NCI-H82 (cell line): ENCODE measurements around the gene MYBPH.

Source experiments
- DNase-seq: peaks from one replicate; lab custom pipeline; 2025; lab: John Stamatoyannopoulos, UW

The MYBPH gene

DNA sequence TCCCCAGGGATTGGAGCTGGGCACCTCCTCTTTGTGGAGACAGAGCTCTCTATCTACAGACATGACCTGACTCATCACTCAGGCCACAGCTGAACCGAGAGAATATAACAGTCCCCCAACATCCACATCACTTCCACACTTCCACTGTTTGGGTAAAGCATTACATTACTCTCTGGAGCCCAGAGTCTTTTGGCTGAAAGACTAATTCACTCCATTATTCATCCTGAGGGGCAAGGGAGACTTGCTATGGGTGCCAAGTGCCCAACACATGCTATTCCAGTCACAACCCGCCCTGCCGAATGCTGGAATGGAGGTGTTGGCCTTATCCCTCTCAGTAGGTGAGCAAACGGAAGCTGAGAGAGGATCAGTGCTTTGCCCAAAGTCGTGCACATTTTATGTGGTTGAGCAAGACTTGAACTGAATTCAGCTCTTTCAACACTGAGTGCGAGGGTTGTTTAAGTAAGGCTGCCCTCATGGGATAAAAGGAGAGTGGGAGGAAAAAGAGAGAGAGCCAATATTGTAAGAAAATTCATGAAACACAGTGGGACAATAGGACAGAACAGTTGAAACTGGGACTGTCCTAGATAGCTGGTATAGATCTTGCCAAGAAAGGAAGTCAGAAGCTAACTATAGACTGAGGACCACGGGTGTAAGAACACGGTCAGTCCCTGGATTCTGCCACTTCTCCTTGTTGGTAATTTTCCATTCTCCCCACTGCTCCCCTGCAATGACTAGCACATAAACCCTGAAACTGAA, 24.4 kb upstream of the MYBPH start:
- DNase-seq, result no peak

DNA sequence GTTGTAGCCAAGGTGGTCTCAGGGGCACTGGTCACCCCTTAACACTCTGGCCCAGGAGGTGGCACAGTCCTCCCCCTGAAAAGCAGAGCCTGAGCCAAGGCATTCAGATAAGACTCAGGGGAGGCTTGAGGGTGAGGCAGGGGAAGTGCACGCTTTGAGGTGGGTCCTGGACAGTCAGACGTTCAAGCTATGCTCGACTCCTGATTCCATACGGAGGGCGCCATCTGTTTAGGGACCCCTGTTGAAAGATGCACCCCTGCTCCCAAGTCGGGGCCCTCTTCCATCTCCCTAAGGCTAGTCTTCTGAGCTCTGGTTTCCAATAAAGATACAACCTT, 23.8 kb upstream of the MYBPH start:
- no peak for DNase-seq

DNA sequence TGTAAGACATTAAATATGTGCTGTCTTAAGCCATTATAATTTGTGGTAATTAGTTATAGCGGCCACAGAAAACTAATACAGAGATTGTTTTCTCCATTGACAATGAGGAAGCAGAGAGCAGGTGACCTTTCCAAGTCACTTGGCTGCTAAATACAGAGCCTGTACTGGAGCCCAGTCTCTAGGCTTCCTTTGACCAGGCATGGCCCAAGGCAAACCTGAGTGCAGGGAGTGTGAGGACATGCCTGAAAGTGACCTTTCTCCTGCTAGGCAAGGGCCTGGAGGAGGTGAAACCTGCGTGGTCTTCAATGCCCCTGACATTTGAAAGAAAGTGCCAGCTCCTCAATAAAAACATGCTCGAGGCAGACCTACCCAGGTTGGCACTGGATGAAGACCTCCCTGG, 23.4 kb upstream of the MYBPH start:
- no peak for DNase-seq

DNA sequence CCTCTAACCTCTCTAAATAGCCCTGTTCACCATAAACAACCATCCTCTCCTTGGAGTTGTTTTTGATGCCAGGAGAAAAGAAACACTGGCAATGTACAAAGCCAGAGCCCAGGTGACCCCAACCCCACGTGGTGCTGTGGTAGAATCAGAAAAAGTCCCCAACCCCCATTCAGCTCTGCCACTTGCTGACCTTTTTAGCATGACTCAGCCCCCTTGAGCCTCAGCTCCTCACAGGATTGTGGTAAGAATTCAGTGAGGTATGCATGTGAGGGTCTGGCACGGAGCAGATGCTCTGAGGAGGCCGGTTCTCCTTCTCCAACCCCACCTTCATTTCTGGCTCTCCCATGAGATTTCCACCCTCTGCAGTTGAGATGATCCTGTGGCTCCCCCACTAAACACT, 22.0 kb upstream of the MYBPH start:
- DNase-seq, result no peak

DNA sequence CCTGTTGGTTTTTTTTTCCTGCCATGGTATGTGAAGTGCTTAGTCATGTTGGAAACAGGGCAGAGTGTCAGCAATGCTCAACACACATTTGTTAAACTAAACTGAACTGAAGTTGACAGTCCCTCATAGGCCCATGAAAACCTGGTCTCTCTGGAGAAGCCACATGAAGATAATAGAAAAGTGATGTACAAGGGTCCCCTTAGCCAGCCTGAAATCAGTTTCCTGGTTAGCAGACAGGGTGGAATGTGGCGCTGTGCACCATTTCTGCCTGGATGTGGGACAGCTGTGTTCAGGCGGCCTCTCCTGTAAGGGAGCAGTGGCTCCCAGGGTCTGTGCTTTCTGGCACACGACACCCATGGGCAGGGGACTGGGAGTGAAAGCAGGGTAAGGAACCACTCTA, 20.7 kb upstream of the MYBPH start:
- DNase-seq, result no peak

DNA sequence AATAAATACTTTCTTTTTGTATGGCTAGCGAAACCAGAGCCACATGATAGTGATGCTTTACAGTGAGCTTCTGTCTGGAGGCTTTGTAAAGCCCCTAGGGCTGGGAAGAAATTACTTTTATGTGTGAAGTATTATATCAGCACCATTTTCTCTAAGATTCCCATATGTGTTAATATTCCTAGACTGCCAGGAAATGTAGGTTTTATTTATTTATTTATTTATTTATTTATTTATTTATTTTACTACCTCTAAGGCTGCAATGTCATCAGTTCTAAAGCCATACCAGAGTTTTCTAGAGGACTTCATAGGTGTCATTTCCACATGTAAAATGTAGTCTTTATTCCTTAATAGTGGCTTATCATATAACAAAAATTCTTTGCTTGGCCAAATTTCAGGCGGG, 15.3 kb upstream of the MYBPH start:
- DNase-seq, result no peak

DNA sequence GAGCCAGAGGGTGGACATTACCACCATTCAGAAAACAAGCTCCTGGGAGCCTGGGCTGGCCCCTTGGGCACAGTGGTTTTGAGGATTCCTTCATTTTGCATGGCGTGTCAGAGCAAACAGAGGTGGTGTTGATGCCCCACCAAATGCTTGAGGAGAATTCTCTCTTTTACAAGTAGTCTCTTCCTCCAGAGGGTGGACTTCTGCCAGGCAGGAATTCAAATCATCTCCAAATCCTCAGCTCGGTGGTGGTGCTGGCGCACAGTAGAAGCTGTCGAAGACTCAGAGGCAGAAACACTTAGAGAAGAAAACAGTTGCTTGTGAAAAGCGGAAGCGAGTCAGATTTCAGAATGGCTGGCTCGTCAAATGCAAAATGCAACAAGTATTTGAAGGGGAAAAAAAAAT, 14.3 kb upstream of the MYBPH start:
- no peak for DNase-seq

DNA sequence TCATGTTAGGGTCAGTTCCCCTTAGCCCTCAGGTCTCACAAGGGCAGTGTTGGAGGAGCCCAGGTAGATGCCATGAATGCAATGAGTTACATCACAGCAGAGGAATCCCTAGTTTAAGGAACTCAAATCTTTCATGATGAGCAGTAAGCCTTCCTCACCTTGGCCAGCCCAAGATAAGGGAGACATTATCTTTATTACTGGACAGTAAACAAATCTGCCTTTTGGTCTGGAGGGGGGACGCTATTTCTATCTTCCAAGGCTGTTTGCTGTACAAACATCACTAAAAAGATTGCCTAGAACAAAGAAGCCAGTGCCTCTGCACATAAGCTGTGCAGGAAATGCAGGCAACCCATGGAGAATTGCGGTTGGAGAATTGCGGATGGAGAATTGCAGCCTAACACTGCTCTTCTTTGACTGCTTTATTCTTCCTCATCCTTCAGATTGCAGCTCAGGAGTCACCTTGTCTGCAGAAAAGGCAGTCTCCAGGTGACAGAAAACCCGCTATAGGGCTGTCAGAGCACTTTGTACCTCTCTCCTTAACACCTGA, 13.1 kb upstream of the MYBPH start:
- DNase-seq, result no peak

DNA sequence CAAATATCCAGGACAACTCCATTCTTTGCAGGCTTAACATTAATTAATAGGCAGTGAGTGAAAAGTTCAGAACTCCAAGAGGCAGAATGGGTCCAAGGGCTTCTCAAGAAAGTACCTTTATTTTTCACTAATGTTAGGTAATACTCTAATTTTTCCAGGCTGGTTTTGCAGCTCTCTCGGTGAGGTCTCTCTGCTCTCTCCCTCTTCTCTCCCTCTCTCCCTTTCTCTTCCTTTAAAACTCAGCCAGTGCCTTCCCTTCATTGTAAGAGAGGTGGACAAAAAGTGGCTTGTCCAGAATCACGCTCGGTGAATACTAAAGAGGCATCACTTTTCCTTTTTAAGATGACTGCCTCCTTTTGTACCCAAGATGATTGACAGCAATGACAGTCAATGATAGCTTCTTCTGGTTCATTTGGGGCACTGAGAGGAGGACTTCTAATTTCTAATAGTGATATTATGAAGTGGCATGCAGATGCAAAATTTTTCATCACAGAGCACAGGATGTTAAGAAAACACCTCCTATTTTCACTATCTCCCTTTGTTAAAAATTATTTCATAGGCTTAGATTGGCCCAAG, 12.2 kb upstream of the MYBPH start:
- DNase-seq, result no peak

DNA sequence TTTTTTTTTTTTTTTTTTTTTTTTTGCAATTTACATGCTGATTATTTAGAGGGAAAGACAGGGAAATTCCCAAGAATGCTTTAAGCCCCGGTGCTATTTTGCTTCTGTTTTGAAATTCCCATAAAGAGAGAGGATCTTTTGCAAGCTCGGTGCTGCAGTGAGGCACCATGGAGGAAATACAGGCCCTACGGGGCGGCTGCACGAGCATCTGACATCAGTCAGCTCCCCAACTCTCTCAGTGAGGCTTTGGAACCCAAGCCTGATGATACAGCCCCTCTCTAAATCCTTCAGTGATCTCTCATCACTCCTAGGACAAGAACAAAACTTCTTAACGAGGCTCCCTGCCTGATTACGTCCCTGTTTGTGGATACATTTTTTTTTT, 11.7 kb upstream of the MYBPH start:
- peak; percentile 31 for DNase-seq

DNA sequence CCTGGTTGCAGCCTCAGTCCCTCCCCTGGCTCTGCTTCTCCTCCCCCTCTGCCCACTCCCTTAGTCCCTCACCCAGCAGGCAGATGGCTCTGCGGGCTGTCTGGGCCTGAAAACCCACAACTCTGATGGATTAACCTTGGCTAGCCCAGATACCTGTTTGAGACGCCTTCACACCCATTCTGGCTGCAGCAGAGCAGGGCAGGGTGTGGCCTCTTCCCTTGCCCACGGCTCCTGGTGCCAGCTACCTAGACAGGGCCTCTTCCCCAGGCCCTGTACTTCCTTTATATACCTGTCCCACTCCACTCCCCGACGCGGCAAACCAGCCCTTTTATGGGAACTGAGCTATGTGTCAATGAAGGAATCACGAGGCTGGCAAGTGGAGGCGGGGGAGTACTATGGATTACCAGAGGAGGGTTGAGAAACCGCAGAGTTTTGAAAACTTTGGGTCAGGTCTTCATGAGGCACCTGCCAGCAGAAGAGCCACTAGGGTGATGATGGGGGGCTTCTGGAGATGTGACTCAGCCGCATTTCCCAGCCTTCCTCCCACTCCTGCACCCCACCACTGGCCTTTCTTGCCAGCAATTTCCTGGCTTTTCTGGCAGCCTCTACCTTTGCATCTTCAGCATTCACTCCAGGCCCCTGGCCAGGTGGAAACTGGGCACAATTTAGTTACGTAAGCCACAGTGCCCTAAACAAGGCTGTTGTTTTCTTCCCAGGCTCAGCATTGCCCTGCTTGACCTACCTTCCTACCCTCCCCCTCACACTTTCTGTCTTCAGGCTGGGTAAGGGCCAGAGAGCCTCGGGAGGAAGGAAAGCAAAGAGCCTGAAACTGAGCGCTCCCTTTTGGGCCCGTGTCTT, 11.0 kb upstream of the MYBPH start, which contains the start of gene CHI3L1:
CHI3L1 (minus strand) TSS at position 259 of the 858 bp plus-strand sequence; CDS start at position 178, 81 bp downstream.
- DNase-seq, result peak; percentile 87

DNA sequence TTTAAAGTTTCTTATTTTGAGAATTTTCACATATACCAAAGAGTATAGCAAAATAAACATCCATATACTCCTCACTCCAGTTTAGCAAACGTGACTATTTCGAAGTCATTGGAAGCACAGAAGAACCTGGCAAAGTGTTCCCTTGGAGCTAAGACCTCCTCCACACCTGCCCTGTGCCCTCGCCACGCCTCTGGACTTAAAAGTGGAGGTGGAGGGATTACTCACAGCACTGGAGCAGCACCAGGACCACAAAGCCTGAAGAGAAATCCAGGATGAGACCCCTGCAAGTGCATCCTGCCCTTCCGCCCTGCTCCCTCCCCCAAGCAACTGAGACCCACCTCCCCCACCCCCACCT, 10.4 kb upstream of the MYBPH start:
- no peak for DNase-seq

DNA sequence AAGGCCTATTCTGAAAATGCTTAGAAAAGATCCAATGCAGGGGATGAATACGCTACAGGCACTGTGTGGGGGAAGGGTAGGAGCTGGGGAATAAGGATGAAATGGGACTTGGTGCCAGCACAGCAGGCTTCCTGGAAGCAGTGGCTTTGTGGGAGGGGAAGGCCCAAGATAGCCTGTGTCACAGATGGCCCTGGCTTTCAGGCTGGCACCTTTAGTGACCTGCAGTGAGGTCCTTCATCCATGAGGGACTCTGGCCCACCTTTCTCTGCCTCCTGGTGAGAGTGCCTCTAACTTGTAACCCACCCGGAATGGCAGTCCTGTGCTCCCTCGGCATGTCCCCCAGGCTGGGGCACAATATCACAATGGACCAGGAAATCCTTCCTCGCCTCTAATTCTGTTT, 10.0 kb upstream of the MYBPH start:
- DNase-seq, result no peak

DNA sequence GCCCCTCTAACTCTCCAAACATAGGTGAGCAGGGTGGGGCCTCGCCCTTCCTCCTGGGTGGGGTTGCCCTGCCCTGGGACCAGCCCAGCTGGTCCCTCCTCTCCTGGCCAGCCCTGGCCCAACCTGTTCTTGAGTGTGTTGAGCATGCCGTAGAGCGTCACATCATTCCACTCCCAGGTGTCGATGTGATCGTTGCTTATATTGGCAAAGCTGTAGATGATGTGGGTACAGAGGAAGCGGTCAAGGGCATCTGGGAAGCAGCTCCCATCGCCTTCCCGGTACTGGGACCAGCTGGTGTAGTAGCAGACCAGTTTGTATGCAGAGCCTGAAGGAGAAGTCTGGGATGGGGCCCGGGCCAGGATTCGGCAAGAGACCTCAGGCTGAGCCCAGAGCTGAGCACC, 9.4 kb upstream of the MYBPH start:
- no peak for DNase-seq

DNA sequence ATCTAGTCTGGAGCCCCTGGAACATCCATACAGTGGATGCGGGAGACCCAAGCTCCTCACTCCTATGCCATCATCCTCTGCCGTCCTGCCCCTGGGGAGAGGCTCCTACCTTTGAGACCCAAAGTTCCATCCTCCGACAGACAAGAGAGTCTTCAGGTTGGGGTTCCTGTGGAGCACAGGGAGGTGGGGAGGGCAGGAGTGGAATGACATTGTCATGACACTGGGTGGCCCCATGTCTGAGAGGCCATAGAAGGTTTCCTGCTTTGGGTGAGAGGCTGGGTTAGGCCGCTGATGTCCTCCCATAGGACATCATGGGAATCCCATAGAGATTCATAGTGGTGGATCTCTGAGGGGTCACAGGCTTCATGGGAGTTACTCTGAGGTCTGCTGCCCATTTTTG, 8.8 kb upstream of the MYBPH start:
- DNase-seq, result no peak

DNA sequence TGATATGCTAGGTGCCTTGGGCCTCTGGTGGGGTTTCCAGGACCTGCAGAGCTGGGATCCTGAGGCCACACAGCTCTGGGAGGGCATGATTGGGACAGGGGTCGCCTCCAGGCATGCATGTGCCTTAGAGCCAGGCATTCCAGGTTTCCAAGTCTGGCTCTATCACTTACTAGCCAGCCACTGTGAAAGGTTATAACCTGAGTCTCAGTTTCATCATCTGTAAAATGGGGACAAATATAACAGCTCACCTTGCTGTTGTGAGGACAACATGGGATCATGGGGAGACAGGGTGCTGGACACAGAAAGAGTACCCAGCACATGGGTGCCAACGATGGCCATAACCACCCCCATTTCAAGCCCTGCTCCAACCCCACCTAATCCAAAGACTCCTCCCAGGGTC, 8.2 kb upstream of the MYBPH start:
- DNase-seq, result no peak

DNA sequence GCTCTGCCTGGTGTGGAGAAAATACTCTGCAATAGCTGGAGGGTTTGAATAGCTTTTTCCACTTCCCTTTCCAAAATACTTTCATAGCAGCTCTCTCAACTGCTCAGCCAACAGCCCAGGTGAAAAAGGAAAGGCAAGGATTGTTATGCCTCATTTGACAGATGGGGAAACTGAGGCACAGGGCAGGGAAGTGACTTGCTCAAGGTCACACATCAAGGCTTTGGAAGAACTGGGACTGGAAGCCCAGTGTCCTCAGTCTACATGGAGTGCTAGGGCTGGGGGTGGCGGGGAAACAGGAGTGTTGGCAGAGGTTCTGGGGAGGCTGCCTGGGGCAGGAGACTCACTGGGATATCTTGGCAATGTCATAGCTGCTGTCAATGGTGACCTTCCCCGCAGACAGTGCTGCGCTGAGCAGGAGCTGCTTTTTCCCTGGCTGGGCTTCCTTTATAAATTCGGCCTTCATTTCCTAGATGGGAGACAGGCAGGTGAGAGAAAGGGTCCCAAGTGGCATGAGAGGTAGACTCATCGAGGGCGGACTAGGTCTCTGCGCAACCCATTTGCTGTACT, 6.8 kb upstream of the MYBPH start:
- no peak for DNase-seq

DNA sequence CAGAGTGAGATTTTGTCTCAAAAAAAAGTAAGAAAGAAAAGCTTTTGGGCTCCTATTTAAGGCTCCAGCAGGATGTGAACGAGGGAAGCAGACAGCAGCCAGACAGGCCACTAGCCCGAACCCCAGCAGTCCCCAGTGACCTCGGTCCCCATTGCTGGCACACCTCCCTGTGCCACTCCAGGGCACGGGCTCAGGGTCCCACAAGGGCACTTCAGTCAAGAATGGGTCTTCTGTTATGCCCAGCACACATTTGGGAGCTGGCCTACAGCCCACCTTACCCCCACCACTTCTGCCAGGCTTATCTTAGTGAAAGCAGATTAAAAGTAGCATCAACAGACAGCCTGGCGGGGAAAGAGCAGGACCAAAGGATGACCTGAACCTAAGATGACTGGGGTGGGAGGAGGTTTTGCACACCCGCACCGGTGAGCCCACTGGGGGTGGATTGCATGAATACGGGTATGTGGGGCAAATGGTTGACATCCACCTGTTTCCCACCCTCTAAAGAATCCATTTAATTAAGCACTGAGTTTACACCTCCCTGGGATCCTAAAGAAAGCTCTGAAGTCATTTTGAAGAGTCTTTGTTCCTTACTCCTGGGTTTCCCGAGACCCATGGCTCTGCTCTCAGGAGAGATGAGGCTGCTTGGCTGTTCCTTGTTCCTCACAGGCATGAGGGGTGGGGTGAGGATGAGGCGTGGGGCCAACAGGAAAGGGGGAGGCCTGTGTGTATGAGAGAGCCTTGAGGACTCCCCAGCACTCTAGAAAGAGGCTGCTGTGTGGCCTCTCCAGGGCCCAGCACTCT, 6.2 kb upstream of the MYBPH start:
- DNase-seq, result peak; percentile 89

DNA sequence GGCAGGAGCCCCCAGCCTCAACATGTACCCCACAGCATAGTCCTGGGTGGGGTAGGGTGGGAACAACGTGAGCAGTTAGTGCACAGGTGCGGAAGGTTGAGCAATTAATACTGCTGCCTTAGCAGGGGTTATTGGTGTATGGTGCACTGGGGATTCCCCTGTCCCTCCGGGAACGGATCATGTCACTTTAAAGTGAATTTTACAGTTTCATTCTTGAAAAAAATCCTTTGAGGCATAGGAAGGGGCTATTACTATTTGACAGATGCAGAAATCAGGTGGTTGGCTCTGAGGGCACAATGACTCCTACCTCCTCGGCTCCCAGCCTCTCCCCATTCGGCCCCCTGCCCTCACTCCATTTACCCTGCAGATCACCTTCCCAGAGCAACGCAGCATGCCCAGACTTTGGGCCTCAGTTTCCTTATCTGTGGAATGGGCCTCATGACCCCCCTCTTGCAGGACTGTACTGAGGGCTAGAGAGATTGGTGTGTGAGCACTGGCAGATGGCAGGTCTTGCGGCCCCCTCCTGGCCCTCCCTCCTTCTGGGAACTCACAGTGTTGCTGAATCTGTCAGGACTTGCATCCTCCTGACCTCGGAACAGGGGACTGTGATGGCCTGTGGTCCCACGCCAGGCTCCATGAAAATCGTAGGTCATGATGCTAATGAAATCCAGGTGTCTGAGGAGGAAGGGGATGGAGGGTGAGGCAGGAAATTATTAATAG, 5.1 kb upstream of the MYBPH start:
- DNase-seq, result peak; percentile 82

DNA sequence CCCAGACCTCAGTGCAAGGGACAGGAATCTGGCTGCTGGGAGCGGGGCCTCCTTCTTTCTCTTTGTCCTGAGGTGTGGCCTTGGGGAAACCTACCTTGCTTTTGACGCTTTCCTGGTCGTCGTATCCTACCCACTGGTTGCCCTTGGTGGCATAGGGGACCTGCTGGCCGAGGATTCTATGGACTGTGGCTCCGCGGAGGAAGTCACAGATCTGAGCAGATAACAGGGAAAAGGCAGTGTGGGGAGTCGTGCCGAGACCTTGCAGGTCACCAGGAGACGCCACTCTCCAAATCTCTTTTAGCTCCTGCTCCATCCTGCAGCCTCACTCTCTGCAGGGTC, 4.0 kb upstream of the MYBPH start:
- no peak for DNase-seq
